Large intestine (tissue), 3 donors: Measurements from ENCODE around the gene ENTPD1. TPM values are rescaled to one million over a fixed set of nuclear protein-coding genes. Genes with fewer than 3 reads are reported as not detected.

ENCODE experiments used
- DNase-seq, 2 donors: peaks; one replicate each; pipeline versions ENCODE4 v3.0.0 to v3.0.0-alpha.2; 2013
- H3K27ac ChIP-seq: one replicate; pipeline ENCODE4 v1.5.1; 2013; ENCODE audit warnings: low read length
- H3K27me3 ChIP-seq: 2 replicates; pipeline ENCODE4 v1.6.1; 2013; ENCODE audit warnings: low read length; ENCODE audit not compliant: control insufficient read depth, insufficient read depth
- H3K36me3 ChIP-seq: 2 replicates; pipeline ENCODE4 v1.6.1; 2013; ENCODE audit warnings: low read length; ENCODE audit not compliant: control insufficient read depth, insufficient read depth
- H3K4me1 ChIP-seq: one replicate; pipeline ENCODE4 v1.6.1; 2013; ENCODE audit warnings: low read length; ENCODE audit not compliant: control insufficient read depth, insufficient read depth
- H3K4me3 ChIP-seq: one replicate; pipeline ENCODE4 v1.5.1; 2013; ENCODE audit warnings: low read length
- H3K9me3 ChIP-seq: one replicate; pipeline ENCODE4 v1.6.1; 2013; ENCODE audit warnings: mild to moderate bottlenecking, low read depth, low read length, moderate library complexity; ENCODE audit not compliant: control insufficient read depth
- WGBS: methylation state at CpG from one replicate; pipeline ENCODE4 v1.1.5; 2013; ENCODE audit warnings: low lambda C conversion rate; ENCODE audit not compliant: insufficient coverage; 5-methylcytosine and 5-hydroxymethylcytosine counted together
- polyA plus RNA-seq: library from polyadenylated mRNA; unstranded; fragments of 120-200 nt; gene quantifications from one replicate; pipeline ENCODE4 v1.2.1, GENCODE V29; 2013

ENTPD1 gene
- polyA plus RNA-seq, 1 donor: 21.3 TPM

DNA sequence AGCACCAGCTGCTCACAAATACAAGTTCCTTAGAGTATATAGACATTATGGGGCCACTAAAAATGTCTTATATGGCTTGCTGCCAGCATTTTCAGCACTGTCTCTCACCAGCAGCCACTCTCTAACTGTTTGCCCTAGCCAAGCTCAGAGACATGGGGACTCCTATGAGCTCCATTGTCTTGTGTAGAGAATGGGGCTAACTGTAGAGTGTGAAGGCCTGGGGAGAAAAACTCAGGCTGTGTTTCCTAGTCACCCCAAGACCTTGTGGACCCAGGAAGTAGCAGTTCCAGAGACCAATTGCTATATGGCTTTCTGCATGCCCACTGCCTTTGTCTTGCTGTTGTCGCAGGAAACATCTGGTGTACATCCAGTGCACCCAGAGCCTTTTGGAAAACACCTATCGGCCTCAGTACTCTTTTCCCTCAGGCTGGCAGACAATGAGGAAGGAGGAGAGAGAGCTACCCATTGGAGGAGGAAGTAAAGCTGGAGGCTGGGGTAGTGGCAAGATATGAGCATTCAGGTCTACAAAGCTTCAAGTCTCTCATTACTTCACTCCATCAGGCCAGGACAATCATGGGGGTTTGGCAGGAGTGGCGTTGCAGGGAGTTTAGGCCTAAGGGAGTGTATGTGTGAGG, 28.4 kb downstream of the ENTPD1 start:
- Histone ChIP-seq H3K4me1 (no peaks in the 10 kb centered on the region), H3K27me3 (peaks cover 3% of the 10 kb centered on the region), H3K4me3 (no peak overlapping the region), H3K9me3 (no peaks in the 10 kb centered on the region), H3K36me3 (no peaks in the 10 kb centered on the region), H3K27ac (no peak overlapping the region)
- DNase-seq: no peak
- no CpG with 5 or more reads among the region's 3 CpGs for WGBS

DNA sequence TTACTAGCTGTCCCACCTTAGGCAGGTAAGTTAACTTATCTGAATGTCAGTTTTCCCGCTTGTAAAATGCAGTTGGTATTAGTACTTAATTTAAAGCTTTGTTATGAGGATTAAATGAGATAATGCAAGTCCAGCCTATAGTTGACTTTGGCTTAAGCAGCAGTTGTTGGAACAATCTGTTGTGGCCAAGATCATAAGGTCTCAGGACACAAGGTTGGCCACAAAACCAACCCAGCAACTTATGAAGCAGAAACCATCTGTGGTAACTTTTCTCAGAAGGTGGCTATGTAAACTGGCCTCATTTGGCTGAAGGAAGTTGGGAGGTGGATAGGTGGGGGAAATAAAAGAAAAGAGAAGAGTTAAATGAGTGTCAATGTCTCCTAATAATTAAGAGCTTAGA, 29.4 kb downstream of the ENTPD1 start:
- Histone ChIP-seq H3K36me3 (no peaks in the 10 kb centered on the region), H3K27ac (no peak overlapping the region), H3K4me3 (no peak overlapping the region), H3K9me3 (no peaks in the 10 kb centered on the region), H3K4me1 (no peaks in the 10 kb centered on the region), H3K27me3 (peaks cover 3% of the 10 kb centered on the region)
- no CpG with 5 or more reads among the region's 1 CpG for WGBS
- no peak for DNase-seq

DNA sequence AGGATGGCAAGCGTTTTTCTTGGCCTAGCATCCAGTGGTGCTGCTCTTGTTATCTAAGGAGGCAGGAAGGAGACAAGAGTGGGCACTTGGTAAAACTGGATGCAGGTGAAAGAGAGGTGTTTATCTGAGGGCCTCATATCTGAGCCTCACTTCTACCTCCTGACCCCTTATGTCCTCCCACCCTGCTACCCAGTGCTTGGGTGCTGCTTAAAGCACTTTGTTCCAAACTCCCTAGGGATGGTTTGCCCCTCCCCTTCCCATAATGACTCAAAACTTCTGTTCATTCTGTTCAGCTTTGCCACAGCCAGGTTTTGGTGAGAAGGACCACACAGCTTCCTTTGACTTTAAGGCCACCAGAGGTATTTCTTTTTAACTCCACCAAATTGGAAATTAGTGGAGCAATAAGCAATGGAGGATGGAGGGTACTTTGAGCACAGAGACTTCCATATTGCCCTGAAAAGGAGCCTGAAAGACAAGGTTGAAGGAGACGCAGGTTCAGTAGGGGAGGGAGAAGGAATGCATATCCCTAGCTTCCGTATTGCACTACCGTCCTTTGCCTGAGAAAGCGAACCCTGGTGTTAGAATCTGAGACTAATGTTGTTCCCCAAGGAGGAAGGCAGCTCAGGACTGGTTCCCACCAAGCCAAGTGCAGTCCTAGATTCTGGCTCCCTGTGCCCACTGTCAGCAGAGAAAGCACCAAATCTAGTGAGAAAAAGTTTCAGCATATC, 30.1 kb downstream of the ENTPD1 start:
- Histone ChIP-seq H3K4me1 (no peaks in the 10 kb centered on the region), H3K36me3 (no peaks in the 10 kb centered on the region), H3K27me3 (peaks cover 3% of the 10 kb centered on the region), H3K27ac (no peak overlapping the region), H3K9me3 (no peaks in the 10 kb centered on the region), H3K4me3 (no peak overlapping the region)
- DNase-seq: no peak
- no CpG with 5 or more reads among the region's 5 CpGs for WGBS

DNA sequence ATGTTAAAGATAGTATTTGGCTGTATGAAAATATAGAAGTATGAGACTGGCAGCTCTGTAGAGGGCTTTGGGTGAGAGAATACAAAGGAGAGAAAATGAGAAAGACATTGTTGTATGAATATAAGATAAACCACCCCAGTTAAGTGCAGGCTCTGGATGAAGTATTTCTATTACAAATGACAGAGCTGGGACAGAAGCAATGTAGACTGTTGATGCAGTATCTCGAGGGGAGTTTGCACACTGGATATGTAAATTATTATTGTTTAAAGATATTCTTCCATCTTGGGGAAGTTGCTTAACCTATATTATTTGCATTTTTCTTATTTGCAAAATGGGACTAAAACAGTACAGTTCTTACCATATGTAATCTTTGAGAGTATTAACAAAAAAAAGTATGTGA, 31.5 kb downstream of the ENTPD1 start:
- Histone ChIP-seq H3K4me1 (no peaks in the 10 kb centered on the region), H3K4me3 (no peak overlapping the region), H3K9me3 (no peaks in the 10 kb centered on the region), H3K27me3 (peaks cover 3% of the 10 kb centered on the region), H3K36me3 (no peaks in the 10 kb centered on the region), H3K27ac (no peak overlapping the region)
- no peak for DNase-seq
- 100% methylated on average over 1 of the region's 1 CpG for WGBS

- Histone ChIP-seq H3K36me3 (no peaks in the 10 kb centered on the region), H3K4me3 (no peak overlapping the region), H3K27me3 (no peaks in the 10 kb centered on the region), H3K27ac (no peak overlapping the region), H3K9me3 (no peaks in the 10 kb centered on the region), H3K4me1 (no peaks in the 10 kb centered on the region)
- DNase-seq: no peak
- 95% methylated on average over 2 of the region's 2 CpGs for WGBS
Measured at GRCh38 chr10:95788830-95789229, 32.9 kb downstream of the ENTPD1 start.

GRCh38 chr10:95789902-95790301, 33.9 kb downstream of the ENTPD1 start:
- no peak overlapping the region for H3K4me3 ChIP-seq
- no peaks in the 10 kb centered on the region for H3K4me1 ChIP-seq
- H3K9me3 ChIP-seq: no peaks in the 10 kb centered on the region
- WGBS: 90% methylated on average over 2 of the region's 3 CpGs
- no peak for DNase-seq
- H3K36me3 ChIP-seq: no peaks in the 10 kb centered on the region
- no peak overlapping the region for H3K27ac ChIP-seq
- no peaks in the 10 kb centered on the region for H3K27me3 ChIP-seq

- Histone ChIP-seq H3K4me1 (no peaks in the 10 kb centered on the region), H3K9me3 (no peaks in the 10 kb centered on the region), H3K27ac (no peak overlapping the region), H3K27me3 (no peaks in the 10 kb centered on the region), H3K4me3 (no peak overlapping the region), H3K36me3 (no peaks in the 10 kb centered on the region)
- WGBS: 67% methylated on average over 1 of the region's 3 CpGs
- DNase-seq: no peak
Measured at GRCh38 chr10:95790982-95791381, 35.0 kb downstream of the ENTPD1 start.

DNA sequence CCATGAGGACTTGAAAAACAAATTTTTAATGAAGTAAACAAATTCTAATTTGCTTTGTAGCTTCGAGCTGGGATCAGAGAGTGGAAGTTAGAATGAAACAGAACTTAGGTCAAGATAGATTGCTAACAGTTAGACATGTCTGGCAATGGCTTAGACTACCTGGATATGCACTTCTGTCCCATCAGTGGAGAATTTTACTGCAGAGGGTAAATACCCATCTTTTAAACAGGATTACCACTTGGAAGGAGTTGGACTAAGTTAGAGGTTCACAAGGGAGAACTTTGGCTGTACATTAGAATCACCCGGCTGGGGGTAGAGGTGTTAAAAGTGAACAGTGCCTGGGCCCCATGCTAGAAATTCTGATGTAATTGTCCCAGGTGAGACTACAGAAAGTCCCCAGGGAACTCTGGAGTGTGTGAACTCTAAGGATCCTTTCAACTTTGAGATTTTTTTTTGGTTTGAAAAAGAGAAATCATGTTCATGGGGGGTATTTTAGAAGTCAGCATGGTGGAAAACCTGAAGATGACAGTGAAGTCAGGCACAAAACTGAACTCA, 35.5 kb downstream of the ENTPD1 start:
- DNase-seq: no peak
- no peaks in the 10 kb centered on the region for H3K27me3 ChIP-seq
- no peaks in the 10 kb centered on the region for H3K4me1 ChIP-seq
- H3K36me3 ChIP-seq: no peaks in the 10 kb centered on the region
- H3K27ac ChIP-seq: no peak overlapping the region
- H3K4me3 ChIP-seq: no peak overlapping the region
- H3K9me3 ChIP-seq: no peaks in the 10 kb centered on the region
- WGBS: 80% methylated on average over 1 of the region's 2 CpGs

- H3K4me1 ChIP-seq: no peaks in the 10 kb centered on the region
- 50% methylated on average over 1 of the region's 2 CpGs for WGBS
- DNase-seq: no peak
- H3K9me3 ChIP-seq: no peaks in the 10 kb centered on the region
- H3K27me3 ChIP-seq: no peaks in the 10 kb centered on the region
- peak overlapping the region; percentile 50 for H3K27ac ChIP-seq
- no peaks in the 10 kb centered on the region for H3K36me3 ChIP-seq
- no peak overlapping the region for H3K4me3 ChIP-seq
Measured at GRCh38 chr10:95792211-95792780, 36.3 kb downstream of the ENTPD1 start.

- 100% methylated on average over 1 of the region's 4 CpGs for WGBS
- Histone ChIP-seq H3K9me3 (no peaks in the 10 kb centered on the region), H3K27ac (peak overlapping the region; percentile 50), H3K4me1 (no peaks in the 10 kb centered on the region), H3K36me3 (no peaks in the 10 kb centered on the region), H3K4me3 (no peak overlapping the region), H3K27me3 (no peaks in the 10 kb centered on the region)
- peak; percentile 27 to 40 for DNase-seq
Measured at GRCh38 chr10:95792874-95793285, 36.9 kb downstream of the ENTPD1 start.
